Loucy (cell line): ENCODE data around the gene SLC44A1.

ENCODE experiments used
- H2AFZ ChIP-seq: fragments of 200-600 bp; sonication (generic); 2 replicates; pipeline ENCODE4 v1.6.0; 2016; ENCODE audit warnings: antibody characterized with exemption, mild to moderate bottlenecking, low read length, moderate library complexity
- H3F3A ChIP-seq: fragments of 200-600 bp; 2 replicates; pipeline ENCODE4 v1.6.0; 2016; ENCODE audit warnings: antibody characterized with exemption, low read depth, mild to moderate bottlenecking
- H3K27me3 ChIP-seq: fragments of 200-600 bp; sonication (generic); 2 replicates; pipeline ENCODE4 v1.6.1; 2014; ENCODE audit warnings: low read length, mild to moderate bottlenecking; ENCODE audit not compliant: insufficient read depth, poor library complexity, severe bottlenecking
- H3K36me3 ChIP-seq: fragments of 200-600 bp; sonication (generic); 2 replicates; pipeline ENCODE4 v1.6.1; 2016; ENCODE audit warnings: low read length; ENCODE audit not compliant: insufficient read depth
- H3K4me1 ChIP-seq: fragments of 200-600 bp; sonication (generic); 2 replicates; pipeline ENCODE4 v1.5.1; 2014; ENCODE audit warnings: low read length, mild to moderate bottlenecking; ENCODE audit not compliant: insufficient read depth, poor library complexity, severe bottlenecking
- H3K4me2 ChIP-seq: fragments of 200-600 bp; sonication (generic); 2 replicates; pipeline ENCODE4 v1.6.0; 2014; ENCODE audit warnings: antibody characterized with exemption, low read length, low read depth, mild to moderate bottlenecking; ENCODE audit not compliant: poor library complexity, severe bottlenecking
- H3K4me3 ChIP-seq: fragments of 200-600 bp; sonication (generic); 2 replicates; pipeline ENCODE4 v1.5.1; 2014; ENCODE audit warnings: low read length, mild to moderate bottlenecking, mixed read lengths; ENCODE audit not compliant: poor library complexity, severe bottlenecking
- H3K79me2 ChIP-seq: fragments of 200-600 bp; sonication (generic); 2 replicates; pipeline ENCODE4 v1.6.1; 2014; ENCODE audit warnings: low read length; ENCODE audit not compliant: insufficient read depth
- H3K9ac ChIP-seq: fragments of 200-600 bp; sonication (generic); 2 replicates; pipeline ENCODE4 v1.6.0; 2014; ENCODE audit warnings: mild to moderate bottlenecking, low read depth, low read length, moderate library complexity; ENCODE audit not compliant: poor library complexity, severe bottlenecking
- H3K9me2 ChIP-seq: fragments of 200-600 bp; sonication (generic); replicated peaks from 2 replicates; pipeline ENCODE4 v1.6.1; 2016; ENCODE audit warnings: low read depth, low read length, mixed read lengths
- H3K9me3 ChIP-seq: fragments of 200-600 bp; sonication (generic); 2 replicates; pipeline ENCODE4 v1.6.1; 2014; ENCODE audit warnings: mild to moderate bottlenecking, antibody characterized with exemption, low read length, low read depth; ENCODE audit not compliant: insufficient read depth
- H4K20me1 ChIP-seq: fragments of 200-600 bp; sonication (generic); 2 replicates; pipeline ENCODE4 v1.6.0; 2014; ENCODE audit warnings: antibody characterized with exemption, low read length, mild to moderate bottlenecking; ENCODE audit not compliant: insufficient read depth, poor library complexity, severe bottlenecking
- EZH2phosphoT487 ChIP-seq: fragments of 200-600 bp; IDR thresholded peaks from 2 replicates; pipeline ENCODE4 v1.6.1; 2018; ENCODE audit warnings: antibody characterized with exemption, mild to moderate bottlenecking, moderate library complexity, borderline replicate concordance
- TF ChIP-seq, protein P1 (sequence below): fragments of 200-600 bp; sonication (generic); conservative IDR thresholded peaks from 2 replicates; pipeline ENCODE4 v1.5.1; 2014; ENCODE audit warnings: mild to moderate bottlenecking, antibody characterized with exemption, low read length

The SLC44A1 gene

DNA sequence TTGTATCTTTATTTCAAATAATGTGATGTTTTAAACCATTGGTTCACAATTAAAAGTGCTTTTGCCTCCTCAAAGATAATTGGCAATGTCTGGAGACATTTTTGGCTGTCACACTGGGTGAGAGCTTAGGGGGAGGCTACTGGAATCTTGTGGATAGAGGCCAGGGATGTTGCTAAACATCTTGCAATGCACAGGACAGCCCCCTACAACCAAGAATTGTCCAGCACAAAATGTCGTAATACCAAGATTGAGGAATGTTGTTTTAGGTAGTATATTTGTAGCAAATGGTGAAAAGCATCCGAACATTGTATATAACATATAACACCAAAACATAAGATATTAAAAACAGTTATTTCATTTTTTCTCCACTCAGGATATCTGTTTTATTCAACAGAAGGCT, 99.8 kb downstream of the SLC44A1 start:
- H2AFZ ChIP-seq = no peak overlapping the region
- no peaks in the 10 kb centered on the region for H3F3A ChIP-seq
- no peaks in the 10 kb centered on the region for H3K9me3 ChIP-seq
- peaks cover 12% of the 10 kb centered on the region for H3K79me2 ChIP-seq
- H3K4me2 ChIP-seq = no peak overlapping the region
- no peak for TF ChIP-seq EZH2phosphoT487
- TF ChIP-seq, protein P1, sequence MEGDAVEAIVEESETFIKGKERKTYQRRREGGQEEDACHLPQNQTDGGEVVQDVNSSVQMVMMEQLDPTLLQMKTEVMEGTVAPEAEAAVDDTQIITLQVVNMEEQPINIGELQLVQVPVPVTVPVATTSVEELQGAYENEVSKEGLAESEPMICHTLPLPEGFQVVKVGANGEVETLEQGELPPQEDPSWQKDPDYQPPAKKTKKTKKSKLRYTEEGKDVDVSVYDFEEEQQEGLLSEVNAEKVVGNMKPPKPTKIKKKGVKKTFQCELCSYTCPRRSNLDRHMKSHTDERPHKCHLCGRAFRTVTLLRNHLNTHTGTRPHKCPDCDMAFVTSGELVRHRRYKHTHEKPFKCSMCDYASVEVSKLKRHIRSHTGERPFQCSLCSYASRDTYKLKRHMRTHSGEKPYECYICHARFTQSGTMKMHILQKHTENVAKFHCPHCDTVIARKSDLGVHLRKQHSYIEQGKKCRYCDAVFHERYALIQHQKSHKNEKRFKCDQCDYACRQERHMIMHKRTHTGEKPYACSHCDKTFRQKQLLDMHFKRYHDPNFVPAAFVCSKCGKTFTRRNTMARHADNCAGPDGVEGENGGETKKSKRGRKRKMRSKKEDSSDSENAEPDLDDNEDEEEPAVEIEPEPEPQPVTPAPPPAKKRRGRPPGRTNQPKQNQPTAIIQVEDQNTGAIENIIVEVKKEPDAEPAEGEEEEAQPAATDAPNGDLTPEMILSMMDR = no peak
- H3K9ac ChIP-seq = no peak overlapping the region
- H3K4me3 ChIP-seq = no peak overlapping the region
- peaks cover 44% of the 10 kb centered on the region for H3K4me1 ChIP-seq
- H3K27me3 ChIP-seq = no peaks in the 10 kb centered on the region
- H3K36me3 ChIP-seq = peaks cover 27% of the 10 kb centered on the region
- no peaks in the 10 kb centered on the region for H3K9me2 ChIP-seq
- H4K20me1 ChIP-seq = no peaks in the 10 kb centered on the region

DNA sequence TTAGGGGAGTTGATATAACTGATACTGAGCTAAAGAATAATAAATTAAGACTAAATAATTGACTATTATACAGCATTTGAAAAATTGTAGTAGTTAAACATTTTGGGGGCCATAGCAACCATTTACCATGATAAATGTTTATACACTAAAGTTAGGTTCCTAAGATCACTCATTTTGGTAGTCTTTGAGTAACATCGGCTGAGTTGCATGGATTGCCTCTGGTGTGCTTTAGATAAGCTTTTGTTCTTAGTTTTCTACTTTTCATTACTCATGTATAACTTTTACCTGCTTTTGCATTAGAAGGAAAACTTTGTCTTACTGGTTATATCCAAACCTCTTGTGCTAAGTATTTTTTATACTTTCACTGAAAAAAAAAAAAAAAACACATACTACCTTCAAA, 101.2 kb downstream of the SLC44A1 start:
- Histone ChIP-seq H3F3A (no peaks in the 10 kb centered on the region), H4K20me1 (no peaks in the 10 kb centered on the region), H3K36me3 (peaks cover 39% of the 10 kb centered on the region), H3K27me3 (no peaks in the 10 kb centered on the region), H3K4me3 (no peak overlapping the region), H3K9ac (no peak overlapping the region), H3K4me2 (peak overlapping the region; percentile 6), H3K9me3 (no peaks in the 10 kb centered on the region), H3K79me2 (peaks cover 12% of the 10 kb centered on the region), H3K4me1 (peaks cover 35% of the 10 kb centered on the region), H2AFZ (no peak overlapping the region), H3K9me2 (no peaks in the 10 kb centered on the region)
- TF ChIP-seq EZH2phosphoT487 = no peak
- TF ChIP-seq, protein P1 = no peak

DNA sequence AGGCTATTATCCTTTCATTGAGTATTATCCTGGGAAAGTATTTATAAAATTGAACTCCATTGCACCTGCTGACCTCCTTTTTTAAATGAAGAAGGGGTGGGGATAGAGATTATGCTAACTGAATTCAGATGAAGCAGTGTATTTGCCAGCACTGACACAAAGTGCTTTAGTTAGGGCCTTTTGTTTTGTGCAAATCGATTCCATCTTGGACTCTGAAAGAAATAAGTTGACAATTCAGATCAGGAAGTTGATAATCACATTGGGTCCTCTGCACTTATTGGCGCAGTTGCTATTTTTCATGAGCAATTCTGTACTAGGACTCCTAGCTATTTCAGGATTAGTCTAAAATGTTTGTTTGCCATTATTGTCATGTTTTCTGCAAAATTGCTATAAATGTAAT, 101.8 kb downstream of the SLC44A1 start:
- Histone ChIP-seq H3K36me3 (peaks cover 46% of the 10 kb centered on the region), H3K27me3 (no peaks in the 10 kb centered on the region), H3K4me3 (no peak overlapping the region), H3F3A (no peaks in the 10 kb centered on the region), H3K4me1 (peaks cover 33% of the 10 kb centered on the region), H3K9ac (no peak overlapping the region), H3K79me2 (peaks cover 12% of the 10 kb centered on the region), H4K20me1 (no peaks in the 10 kb centered on the region), H3K9me2 (no peaks in the 10 kb centered on the region), H3K4me2 (peak overlapping the region; percentile 6), H3K9me3 (no peaks in the 10 kb centered on the region), H2AFZ (no peak overlapping the region)
- no peak for TF ChIP-seq EZH2phosphoT487
- TF ChIP-seq, protein P1 = no peak
